ENCODE data around the gene OSBP. TPM values are rescaled to one million over a fixed set of nuclear protein-coding genes. Genes with fewer than 3 reads are reported as not detected.

OSBP gene
- total RNA-seq, 1 experiment from 2014 or later = 49.7 TPM

- POLR2A ChIA-PET (ENCODE audit: unreplicated experiment) = no interaction called here
- intact Hi-C loops (cut with micrococcal nuclease; ENCODE audit: unreplicated experiment) = loop anchor here (5.0 kb wide), 1 partner anchor 50 kb away; no protein-coding TSS in a partner anchor
- H3K36me3 ChIP-seq (ENCODE audit: low read depth) = peaks cover 66% of the 10 kb centered on the region
Observed at GRCh38 chr11:59602432-59602831, 13.1 kb downstream of the OSBP start.

DNA sequence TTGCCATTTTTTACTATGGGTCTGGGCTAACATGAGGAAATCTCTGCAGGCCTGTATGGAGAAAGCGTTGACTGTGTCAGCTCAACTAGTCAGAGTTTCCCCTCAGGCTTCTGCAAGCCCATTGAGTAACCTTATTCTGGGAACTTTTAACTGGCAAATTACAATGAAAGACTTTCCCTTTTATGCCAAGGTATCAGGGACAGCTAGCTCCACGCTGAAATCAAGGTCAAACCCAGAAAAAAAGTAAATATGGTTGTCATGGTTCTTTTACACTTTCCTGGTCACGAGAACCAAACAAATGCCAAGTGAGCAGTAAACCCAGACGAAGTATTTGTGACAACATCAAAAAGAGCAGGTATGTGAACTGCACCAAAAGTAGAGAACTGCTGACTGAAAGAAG, 13.8 kb downstream of the OSBP start:
- H2AFZ ChIP-seq = no peak overlapping the region
- peaks cover 61% of the 10 kb centered on the region for H3K36me3 ChIP-seq (ENCODE audit: low read depth)
- peaks cover 49% of the 10 kb centered on the region for H4K20me1 ChIP-seq (ENCODE audit: insufficient read depth)
- ChIA-PET POLR2A (ENCODE audit: unreplicated experiment) (no interaction called here), CTCF (no interaction called here)
- H3K4me2 ChIP-seq = no peak overlapping the region
- intact Hi-C loops (cut with micrococcal nuclease; ENCODE audit: unreplicated experiment) = loop anchor here (5.0 kb wide), 1 partner anchor 51 kb away; no protein-coding TSS in a partner anchor
- no peaks in the 10 kb centered on the region for H3K4me1 ChIP-seq (replicated peaks; ENCODE audit: insufficient read depth)
- H3F3A ChIP-seq (ENCODE audit: insufficient read depth, low read depth) = no peaks in the 10 kb centered on the region; the same call in 1 of the 2 replicates
- BruUV-seq (replicated peaks) = no TSS peak
- H3K9me3 ChIP-seq (ENCODE audit: insufficient read depth, low read depth) = no peaks in the 10 kb centered on the region
- TF ChIP-seq EZH2 (IDR thresholded peaks at IDR 0.05; ENCODE audit: low read depth) (no peak), CTCF (conservative IDR thresholded peaks at IDR 0.05) (no peak)
- no peak for DNase-seq
- H3K79me2 ChIP-seq (ENCODE audit: low read depth) = no peaks in the 10 kb centered on the region; the same call in 1 of the 2 replicates
- no peak overlapping the region for H3K27ac ChIP-seq
- H3K9me2 ChIP-seq (ENCODE audit: insufficient read depth) = no peaks in the 10 kb centered on the region
- no peaks in the 10 kb centered on the region for H3K27me3 ChIP-seq (ENCODE audit: insufficient read depth, low read depth)
- H3K4me3 ChIP-seq = no peak overlapping the region

More at GRCh38 chr11:59602432-59602831, 13.1 kb downstream of the OSBP start:
- no peak for TF ChIP-seq CTCF (conservative IDR thresholded peaks at IDR 0.05)
- TF ChIP-seq EZH2 (IDR thresholded peaks at IDR 0.05; ENCODE audit: low read depth) = no peak
- CTCF ChIA-PET = no interaction called here
- H3F3A ChIP-seq (ENCODE audit: insufficient read depth, low read depth) = no peaks in the 10 kb centered on the region; the same call in 1 of the 2 replicates
- no peak overlapping the region for H3K27ac ChIP-seq
- H3K4me2 ChIP-seq = no peak overlapping the region
- no peaks in the 10 kb centered on the region for H3K27me3 ChIP-seq (ENCODE audit: insufficient read depth, low read depth)
- no TSS peak for BruUV-seq (replicated peaks)
- peaks cover 54% of the 10 kb centered on the region for H4K20me1 ChIP-seq (ENCODE audit: insufficient read depth)
- no peaks in the 10 kb centered on the region for H3K4me1 ChIP-seq (replicated peaks; ENCODE audit: insufficient read depth)
- no peak overlapping the region for H3K4me3 ChIP-seq
- no peaks in the 10 kb centered on the region; the same call in 1 of the 2 replicates for H3K79me2 ChIP-seq (ENCODE audit: low read depth)
- no peak overlapping the region for H2AFZ ChIP-seq
- no peak for DNase-seq
- no peaks in the 10 kb centered on the region for H3K9me3 ChIP-seq (ENCODE audit: insufficient read depth, low read depth)
- no peaks in the 10 kb centered on the region for H3K9me2 ChIP-seq (ENCODE audit: insufficient read depth)

GRCh38 chr11:59600636-59601035, 14.9 kb downstream of the OSBP start:
- H3K79me2 ChIP-seq (ENCODE audit: low read depth) = no peaks in the 10 kb centered on the region
- no peak overlapping the region for H2AFZ ChIP-seq
- BruUV-seq (replicated peaks) = no TSS peak
- H3F3A ChIP-seq (ENCODE audit: insufficient read depth, low read depth) = no peaks in the 10 kb centered on the region; the same call in 1 of the 2 replicates
- H3K27me3 ChIP-seq (ENCODE audit: insufficient read depth, low read depth) = no peaks in the 10 kb centered on the region
- CTCF ChIA-PET = no interaction called here
- peaks cover 37% of the 10 kb centered on the region for H4K20me1 ChIP-seq (ENCODE audit: insufficient read depth)
- no peaks in the 10 kb centered on the region for H3K9me2 ChIP-seq (ENCODE audit: insufficient read depth)
- no peak overlapping the region for H3K4me3 ChIP-seq
- intact Hi-C loops (cut with micrococcal nuclease; ENCODE audit: unreplicated experiment) = loop anchor here (5.0 kb wide), 1 partner anchor 52 kb away; no protein-coding TSS in a partner anchor
- peaks cover 57% of the 10 kb centered on the region for H3K36me3 ChIP-seq (ENCODE audit: low read depth)
- H3K9me3 ChIP-seq (ENCODE audit: insufficient read depth, low read depth) = no peaks in the 10 kb centered on the region
- POLR2A ChIA-PET (ENCODE audit: unreplicated experiment) = no interaction called here
- no peak overlapping the region for H3K27ac ChIP-seq
- H3K4me1 ChIP-seq (replicated peaks; ENCODE audit: insufficient read depth) = no peaks in the 10 kb centered on the region
- no peak overlapping the region for H3K4me2 ChIP-seq
- TF ChIP-seq CTCF (conservative IDR thresholded peaks at IDR 0.05) = no peak
- TF ChIP-seq EZH2 (IDR thresholded peaks at IDR 0.05; ENCODE audit: low read depth) = no peak
- DNase-seq = no peak
